Hepatocyte (in vitro differentiated cells): ENCODE measurements around the gene KIF22.

Source experiments
- CTCF ChIP-seq: fragments of 200-600 bp; sonication (generic); IDR thresholded peaks from 2 replicates; pipeline ENCODE4 v1.5.1; 2016; ENCODE audit warnings: antibody characterized with exemption, mild to moderate bottlenecking; ENCODE audit not compliant: poor library complexity
- EZH2 ChIP-seq: fragments of 200-600 bp; sonication (generic); IDR thresholded peaks from 2 replicates; pipeline ENCODE4 v1.6.1; 2016; ENCODE audit warnings: antibody characterized with exemption, mild to moderate bottlenecking, borderline replicate concordance

DNA sequence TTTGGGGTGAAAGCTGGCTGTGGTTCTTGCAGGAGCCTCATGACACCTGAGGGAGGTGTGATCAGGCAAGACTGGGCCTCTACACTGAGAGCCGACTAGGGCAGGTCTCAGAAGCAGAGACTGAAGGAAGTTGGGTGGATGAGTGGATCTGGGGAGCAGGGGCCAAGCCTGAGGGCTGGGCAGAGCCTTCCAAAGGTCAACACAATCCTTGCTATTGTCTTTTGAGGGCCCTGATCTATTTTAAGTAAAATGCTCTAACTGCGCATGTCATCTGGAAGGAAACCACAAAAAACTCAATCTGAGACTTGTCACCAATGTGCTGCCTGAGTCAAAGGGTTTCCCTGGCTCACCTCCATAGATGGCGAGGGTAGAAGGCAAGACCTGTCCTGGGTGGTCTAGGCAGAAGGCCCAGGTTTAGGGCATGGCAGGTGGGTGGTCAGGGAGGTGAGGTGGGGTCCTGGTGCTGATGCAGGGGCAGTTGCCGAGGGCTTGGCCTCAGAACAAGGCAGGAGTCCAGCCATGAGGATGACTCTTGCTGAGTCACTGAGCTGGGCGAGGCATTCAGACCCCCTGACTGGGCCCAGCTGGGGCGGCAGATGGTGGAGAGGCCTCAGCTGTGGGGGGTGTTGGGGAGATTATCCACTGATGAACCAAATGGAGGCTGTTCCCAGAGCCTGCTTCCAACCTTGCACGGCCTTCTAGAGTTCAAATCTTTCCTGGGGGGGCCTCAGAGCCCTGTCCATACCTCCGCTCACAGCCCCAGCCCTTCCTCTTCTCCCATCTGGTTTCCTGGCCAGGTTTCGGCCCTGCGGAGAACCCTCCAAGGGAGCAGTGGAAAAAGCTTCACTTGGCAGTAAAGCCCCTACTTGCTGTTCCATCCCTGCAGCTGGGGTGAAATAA is 34.8 kb downstream of the KIF22 start:
- no peak for TF ChIP-seq CTCF
- TF ChIP-seq EZH2: no peak
